BJ (cell line): ENCODE results near the gene ST6GALNAC2. TPM values are rescaled to one million over a fixed set of nuclear protein-coding genes. Genes with fewer than 3 reads are reported as not detected.
"Not testable (repeated sequence)": the region's sequence is repeated elsewhere in the genome, so short reads cannot be mapped to it uniquely, and the experiment has no call there.

Source experiments
- CTCF ChIA-PET: fragments of 350-600 bp; formaldehyde crosslinking; extraction: SDS; loops from one replicate; lab custom pipeline; 2021; ENCODE audit warnings: antibody characterized with exemption, inconsistent platforms; lab: Yijun Ruan, JAX
- POLR2A ChIA-PET: fragments of 300-600 bp; sonication (Branson Sonifier 250); formaldehyde crosslinking; extraction: SDS; loops from one replicate; lab custom pipeline; 2021; ENCODE audit warnings: antibody characterized with exemption; lab: Charles Lee
- DNase-seq: peaks from one replicate; pipeline ENCODE4 v3.0.0-alpha.2; 2011; ENCODE audit warnings: low read depth
- H3K27me3 ChIP-seq: 2 replicates; pipeline ENCODE4 v1.6.0; 2011; ENCODE audit warnings: low read length; ENCODE audit not compliant: control insufficient read depth, insufficient read depth
- H3K36me3 ChIP-seq: 2 replicates; pipeline ENCODE4 v1.5.1; 2011; ENCODE audit warnings: low read length; ENCODE audit not compliant: control insufficient read depth, insufficient read depth
- H3K4me3 ChIP-seq: 2 replicates; pipeline ENCODE4 v1.5.1; 2011; ENCODE audit warnings: low read depth, mild to moderate bottlenecking, control low read depth, low read length
- polyA plus RNA-seq: library from polyadenylated mRNA; depleted of rRNA; stranded (reverse); fragments of >200 nt; gene quantifications from 2 replicates; pipeline ENCODE4 v1.2.3, GENCODE V29; 2011
- TF ChIP-seq, protein P1 (sequence below): IDR thresholded peaks from 2 replicates; pipeline ENCODE4 v1.5.1; 2011; ENCODE audit warnings: low read depth, mild to moderate bottlenecking, control low read depth, inconsistent platforms, low read length, moderate library complexity; ENCODE audit not compliant: insufficient read depth

The ST6GALNAC2 gene
- polyA plus RNA-seq, 1 experiment = 0.72 TPM

DNA sequence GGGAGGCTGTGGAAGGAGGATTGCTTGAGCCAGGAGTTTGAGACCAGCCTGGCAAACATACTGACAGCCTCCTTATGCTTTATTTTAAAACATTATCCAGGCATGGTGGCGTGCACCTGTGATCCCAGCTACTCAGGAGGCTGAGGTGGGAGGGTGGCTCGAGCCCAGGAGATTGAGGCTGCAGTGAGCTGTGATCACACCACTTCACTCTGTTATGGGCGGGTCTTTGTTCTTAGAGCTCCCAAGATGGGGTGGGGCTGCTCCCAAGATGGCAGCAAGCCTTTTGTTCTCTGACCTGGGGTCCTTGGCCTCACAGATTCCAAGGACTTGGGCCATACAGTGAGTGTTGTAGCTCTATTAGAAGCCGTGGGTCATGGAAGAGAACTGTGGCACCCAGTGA is 26.1 kb upstream of the ST6GALNAC2 start:
- ChIA-PET POLR2A (no interaction called here), CTCF (interaction anchor here (1.0 kb wide), 1 partner anchor 13 kb away, joined by 3 read pairs; no protein-coding TSS in a partner anchor)
- no peaks in the 10 kb centered on the region for H3K36me3 ChIP-seq
- no peak for DNase-seq
- TF ChIP-seq, protein P1, sequence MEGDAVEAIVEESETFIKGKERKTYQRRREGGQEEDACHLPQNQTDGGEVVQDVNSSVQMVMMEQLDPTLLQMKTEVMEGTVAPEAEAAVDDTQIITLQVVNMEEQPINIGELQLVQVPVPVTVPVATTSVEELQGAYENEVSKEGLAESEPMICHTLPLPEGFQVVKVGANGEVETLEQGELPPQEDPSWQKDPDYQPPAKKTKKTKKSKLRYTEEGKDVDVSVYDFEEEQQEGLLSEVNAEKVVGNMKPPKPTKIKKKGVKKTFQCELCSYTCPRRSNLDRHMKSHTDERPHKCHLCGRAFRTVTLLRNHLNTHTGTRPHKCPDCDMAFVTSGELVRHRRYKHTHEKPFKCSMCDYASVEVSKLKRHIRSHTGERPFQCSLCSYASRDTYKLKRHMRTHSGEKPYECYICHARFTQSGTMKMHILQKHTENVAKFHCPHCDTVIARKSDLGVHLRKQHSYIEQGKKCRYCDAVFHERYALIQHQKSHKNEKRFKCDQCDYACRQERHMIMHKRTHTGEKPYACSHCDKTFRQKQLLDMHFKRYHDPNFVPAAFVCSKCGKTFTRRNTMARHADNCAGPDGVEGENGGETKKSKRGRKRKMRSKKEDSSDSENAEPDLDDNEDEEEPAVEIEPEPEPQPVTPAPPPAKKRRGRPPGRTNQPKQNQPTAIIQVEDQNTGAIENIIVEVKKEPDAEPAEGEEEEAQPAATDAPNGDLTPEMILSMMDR = no peak
- no peak overlapping the region for H3K4me3 ChIP-seq
- no peaks in the 10 kb centered on the region for H3K27me3 ChIP-seq

DNA sequence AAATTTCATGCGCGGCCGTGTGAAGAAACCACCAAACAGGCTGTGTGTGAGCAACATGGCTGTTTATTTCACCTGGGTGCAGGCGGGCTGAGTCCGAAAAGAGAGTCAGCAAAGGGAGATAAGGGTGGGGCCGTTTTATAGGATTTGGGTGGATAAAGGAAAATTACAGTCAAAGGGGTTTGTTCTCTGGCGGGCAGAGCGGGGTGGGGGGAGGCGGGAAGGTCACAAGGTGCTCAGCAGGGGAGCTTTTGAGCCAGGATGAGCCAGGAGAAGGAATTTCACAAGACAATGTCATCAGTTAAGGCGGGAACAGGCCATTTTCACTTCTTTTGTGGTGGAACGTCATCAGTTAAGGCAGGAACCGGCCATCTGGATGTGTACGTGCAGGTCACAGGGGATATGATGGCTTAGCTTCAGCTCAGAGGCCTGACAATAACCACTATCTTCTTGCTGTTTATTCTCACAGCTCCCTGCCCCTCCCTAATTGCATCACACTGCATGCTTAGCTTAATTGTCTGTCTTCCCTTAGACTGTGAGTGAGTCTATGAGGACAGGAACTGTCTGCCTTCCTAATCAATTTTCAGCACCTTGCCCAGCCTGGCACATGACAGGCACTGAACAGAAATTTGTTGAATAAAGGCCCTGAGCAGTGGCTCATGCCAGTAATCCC is 25.6 kb upstream of the ST6GALNAC2 start:
- H3K4me3 ChIP-seq, DNase-seq, H3K36me3 ChIP-seq, H3K27me3 ChIP-seq, POLR2A ChIA-PET: not testable (repeated sequence)
- CTCF ChIA-PET = interaction anchor here (1.0 kb wide), 1 partner anchor 14 kb away, joined by 3 read pairs; no protein-coding TSS in a partner anchor

DNA sequence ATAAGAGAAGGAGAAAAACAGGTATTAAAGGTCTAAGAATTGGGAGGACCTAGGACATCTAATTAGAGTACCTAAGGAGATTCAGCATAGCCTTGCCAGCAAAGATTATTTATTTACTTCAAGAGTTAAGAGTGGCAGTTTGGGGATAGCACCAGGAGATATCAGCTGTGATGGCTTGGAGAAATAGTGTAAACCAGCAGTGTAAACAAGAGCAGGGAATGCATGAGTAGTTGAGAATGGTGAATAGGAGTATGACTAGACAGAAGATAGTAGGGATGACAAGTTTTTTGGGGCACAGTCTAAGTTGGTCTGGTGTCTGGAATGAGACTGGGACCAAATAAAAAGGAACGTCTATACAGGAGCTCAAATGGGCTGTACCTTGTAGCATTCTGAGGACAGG is 21.0 kb upstream of the ST6GALNAC2 start:
- POLR2A ChIA-PET, H3K36me3 ChIP-seq, H3K27me3 ChIP-seq, H3K4me3 ChIP-seq, DNase-seq: not testable (repeated sequence)
- CTCF ChIA-PET = interaction anchor here (0.6 kb wide), 1 partner anchor 1376 kb away, joined by 5 read pairs; no protein-coding TSS in a partner anchor

DNA sequence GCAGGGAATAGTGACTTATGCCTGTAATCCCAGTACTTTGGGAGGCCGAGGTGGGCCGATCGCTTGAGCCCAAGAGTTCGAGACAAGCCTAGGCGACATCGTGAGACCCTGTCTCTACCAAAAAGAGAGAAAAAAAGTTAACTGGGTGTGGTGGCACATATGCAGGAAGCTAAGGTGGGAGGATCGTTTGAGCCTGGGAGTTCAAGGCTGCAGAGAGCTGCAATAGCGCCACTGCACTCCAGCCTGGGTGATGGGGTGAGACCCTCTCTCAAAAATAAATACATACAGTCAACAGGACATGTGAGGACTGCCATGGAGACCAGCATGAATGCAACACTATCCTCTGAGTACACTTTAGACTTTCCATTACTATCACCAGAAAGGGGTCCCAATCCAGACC is 15.4 kb upstream of the ST6GALNAC2 start:
- ChIA-PET POLR2A (no interaction called here), CTCF (interaction anchor here (1.1 to 4.7 kb wide), 5 partner anchors 23 to 113 kb away, joined by 3 to 22 read pairs (median 3); partner anchors contain the start of gene CYGB)
- H3K36me3 ChIP-seq = no peaks in the 10 kb centered on the region
- H3K4me3 ChIP-seq = no peak overlapping the region
- TF ChIP-seq, protein P1 = no peak
- H3K27me3 ChIP-seq = 0 out of 2 replicates have a peak, but pooled peaks cover 3% of the 10 kb centered on the region
- DNase-seq = no peak

DNA sequence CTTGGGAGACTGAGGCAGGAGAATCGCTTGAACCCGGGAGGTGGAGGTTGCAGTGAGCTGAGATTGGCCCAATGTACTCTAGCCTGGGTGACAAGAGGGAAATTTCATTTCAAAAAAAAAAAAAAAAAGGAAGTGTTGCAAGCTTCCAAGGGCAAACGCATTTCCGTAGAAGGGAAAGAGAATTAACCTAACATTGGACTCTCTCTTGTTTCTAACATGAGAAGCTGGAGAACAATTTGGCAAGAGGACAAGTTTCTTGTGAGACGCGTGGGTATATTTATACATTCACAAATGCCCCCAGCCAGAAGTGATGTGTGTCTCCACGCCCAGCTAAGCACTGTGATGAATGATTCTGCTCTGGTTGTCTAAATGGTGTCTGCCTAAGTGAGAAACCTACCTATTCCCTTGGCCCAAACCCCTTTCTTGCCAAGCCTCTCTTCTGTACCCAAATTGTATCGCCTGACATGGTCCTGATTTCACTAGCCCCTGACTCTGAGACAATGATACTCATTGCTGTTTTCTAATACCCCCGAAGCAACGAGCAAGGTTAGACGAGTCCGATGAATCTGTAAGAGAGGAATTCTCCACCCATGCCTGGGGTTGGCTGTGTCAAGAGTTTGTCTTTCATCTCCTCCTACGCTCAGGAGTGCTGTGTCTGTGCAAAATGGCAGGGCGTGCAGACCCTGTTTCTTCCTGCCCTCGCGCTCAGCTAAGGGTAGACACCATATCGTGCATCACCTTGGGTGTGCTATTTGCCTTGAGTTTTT is 14.2 kb upstream of the ST6GALNAC2 start:
- ChIA-PET CTCF (interaction anchor here (0.6 to 4.7 kb wide), 6 partner anchors 24 to 127 kb away, joined by 3 to 22 read pairs (median 4); no protein-coding TSS in a partner anchor), POLR2A (no interaction called here)
- Histone ChIP-seq H3K27me3 (0 out of 2 replicates have a peak, but pooled peaks cover under 1% of the 10 kb centered on the region), H3K4me3 (no peak overlapping the region), H3K36me3 (no peaks in the 10 kb centered on the region)
- DNase-seq = no peak
- TF ChIP-seq, protein P1 = no peak

DNA sequence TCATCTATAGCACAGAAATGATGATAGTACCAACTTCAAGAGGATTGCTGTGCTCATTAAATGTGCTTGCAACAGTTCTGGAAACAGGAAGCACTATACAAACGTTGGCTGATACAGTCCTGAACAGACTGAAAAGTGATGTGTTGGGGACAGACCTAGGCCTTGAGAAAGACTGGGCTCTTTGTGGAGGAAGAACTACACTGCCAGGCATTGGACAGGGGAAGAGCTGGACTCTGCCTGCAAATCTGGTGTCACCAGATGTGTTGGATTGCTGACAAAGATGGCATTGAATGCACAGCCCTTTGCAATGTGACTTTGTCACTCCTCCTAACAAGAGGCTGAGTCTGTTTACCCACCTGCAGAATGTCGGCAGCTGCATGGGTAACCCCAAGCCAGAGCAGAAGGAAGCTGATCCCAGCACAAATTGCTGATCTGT is 12.4 kb upstream of the ST6GALNAC2 start:
- H3K27me3 ChIP-seq = no peaks in the 10 kb centered on the region
- DNase-seq = no peak
- CTCF ChIA-PET = interaction anchor here (4.7 kb wide), 1 partner anchor 26 kb away, joined by 22 read pairs; no protein-coding TSS in a partner anchor
- TF ChIP-seq, protein P1 = no peak
- POLR2A ChIA-PET = no interaction called here
- no peaks in the 10 kb centered on the region for H3K36me3 ChIP-seq
- H3K4me3 ChIP-seq = no peak overlapping the region
